Fibroblast of mammary gland (primary cell): ENCODE measurements around the gene DLG3.
"Not testable (repeated sequence)": the region's sequence is repeated elsewhere in the genome, so short reads cannot be mapped to it uniquely, and the experiment has no call there.

Source experiments
- DNase-seq: peaks from one replicate; pipeline ENCODE4 v3.0.0-alpha.2; 2010; ENCODE audit warnings: low read depth
- H3K4me3 ChIP-seq: 2 replicates; pipeline ENCODE4 v1.5.1; 2011; ENCODE audit warnings: low read depth, mild to moderate bottlenecking, low read length, moderate library complexity; ENCODE audit not compliant: control insufficient read depth
- CTCF ChIP-seq: conservative IDR thresholded peaks from 2 replicates; pipeline ENCODE4 v1.5.1; 2011; ENCODE audit warnings: low read depth, low read length, inconsistent platforms; ENCODE audit not compliant: control insufficient read depth, insufficient read depth

The DLG3 gene

GRCh38 chrX:70444326-70444945 is at the start of gene DLG3:
Gene DLG3 (plus strand): TSS chrX:70444835. CDS start chrX:70445202, 367 bp downstream.
- peak; percentile 29 for DNase-seq
- no peak within 1 kb of the TSS for H3K4me3 ChIP-seq
- TF ChIP-seq CTCF, result no peak

GRCh38 chrX:70398899-70399298 is 45.7 kb upstream of the DLG3 start:
- H3K4me3 ChIP-seq, result no peak overlapping the region
- TF ChIP-seq CTCF, result no peak
- DNase-seq, result peak; percentile 23

- DNase-seq, H3K4me3 ChIP-seq: not testable (repeated sequence)
Observed at GRCh38 chrX:70400181-70400580, 44.5 kb upstream of the DLG3 start.

- no peak overlapping the region for H3K4me3 ChIP-seq
- no peak for TF ChIP-seq CTCF
- no peak for DNase-seq
Observed at GRCh38 chrX:70402721-70403120, 41.9 kb upstream of the DLG3 start.

GRCh38 chrX:70405003-70405402 is 39.6 kb upstream of the DLG3 start:
- DNase-seq, result no peak
- no peak for TF ChIP-seq CTCF

GRCh38 chrX:70410921-70411320 is 33.7 kb upstream of the DLG3 start:
- no peak for DNase-seq

More at GRCh38 chrX:70405003-70405402, 39.6 kb upstream of the DLG3 start:
- H3K4me3 ChIP-seq, result no peak overlapping the region

GRCh38 chrX:70411475-70411874 is 33.2 kb upstream of the DLG3 start:
- no peak for TF ChIP-seq CTCF
- DNase-seq, result peak; percentile 16
- H3K4me3 ChIP-seq, result no peak overlapping the region

More at GRCh38 chrX:70410921-70411320, 33.7 kb upstream of the DLG3 start:
- H3K4me3 ChIP-seq, result no peak overlapping the region
- no peak for TF ChIP-seq CTCF
